Measurements from ENCODE around the gene PRDM16. TPM values are rescaled to one million over a fixed set of nuclear protein-coding genes. Genes with fewer than 3 reads are reported as not detected.

Gene PRDM16
- total RNA-seq, 1 experiment from 2014 or later: not detected

GRCh38 chr1:3356827-3357460, 287.9 kb downstream of the PRDM16 start:
- Mint-ChIP-seq H3K9me3 (ENCODE audit: unreplicated experiment) (no peaks in the 10 kb centered on the region), H3K4me3 (ENCODE audit: unreplicated experiment) (no peak overlapping the region), H3K27me3 (ENCODE audit: insufficient read depth, unreplicated experiment) (peaks cover 10% of the 10 kb centered on the region), H3K4me1 (ENCODE audit: insufficient read depth, unreplicated experiment) (no peaks in the 10 kb centered on the region), H3K36me3 (ENCODE audit: insufficient read depth, unreplicated experiment) (no peaks in the 10 kb centered on the region), H3K27ac (ENCODE audit: low read depth, unreplicated experiment) (no peak overlapping the region)
- no TSS peak for BruUV-seq (replicated peaks)
- TF ChIP-seq, protein P1, sequence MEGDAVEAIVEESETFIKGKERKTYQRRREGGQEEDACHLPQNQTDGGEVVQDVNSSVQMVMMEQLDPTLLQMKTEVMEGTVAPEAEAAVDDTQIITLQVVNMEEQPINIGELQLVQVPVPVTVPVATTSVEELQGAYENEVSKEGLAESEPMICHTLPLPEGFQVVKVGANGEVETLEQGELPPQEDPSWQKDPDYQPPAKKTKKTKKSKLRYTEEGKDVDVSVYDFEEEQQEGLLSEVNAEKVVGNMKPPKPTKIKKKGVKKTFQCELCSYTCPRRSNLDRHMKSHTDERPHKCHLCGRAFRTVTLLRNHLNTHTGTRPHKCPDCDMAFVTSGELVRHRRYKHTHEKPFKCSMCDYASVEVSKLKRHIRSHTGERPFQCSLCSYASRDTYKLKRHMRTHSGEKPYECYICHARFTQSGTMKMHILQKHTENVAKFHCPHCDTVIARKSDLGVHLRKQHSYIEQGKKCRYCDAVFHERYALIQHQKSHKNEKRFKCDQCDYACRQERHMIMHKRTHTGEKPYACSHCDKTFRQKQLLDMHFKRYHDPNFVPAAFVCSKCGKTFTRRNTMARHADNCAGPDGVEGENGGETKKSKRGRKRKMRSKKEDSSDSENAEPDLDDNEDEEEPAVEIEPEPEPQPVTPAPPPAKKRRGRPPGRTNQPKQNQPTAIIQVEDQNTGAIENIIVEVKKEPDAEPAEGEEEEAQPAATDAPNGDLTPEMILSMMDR (IDR thresholded peaks at IDR 0.05; ENCODE audit: unreplicated experiment): no peak
- no peak for DNase-seq (ENCODE audit: unreplicated experiment)
- ChIA-PET POLR2A (no interaction called here), CTCF (no interaction called here)
- intact Hi-C loops (cut with micrococcal nuclease): no loop called here

DNA sequence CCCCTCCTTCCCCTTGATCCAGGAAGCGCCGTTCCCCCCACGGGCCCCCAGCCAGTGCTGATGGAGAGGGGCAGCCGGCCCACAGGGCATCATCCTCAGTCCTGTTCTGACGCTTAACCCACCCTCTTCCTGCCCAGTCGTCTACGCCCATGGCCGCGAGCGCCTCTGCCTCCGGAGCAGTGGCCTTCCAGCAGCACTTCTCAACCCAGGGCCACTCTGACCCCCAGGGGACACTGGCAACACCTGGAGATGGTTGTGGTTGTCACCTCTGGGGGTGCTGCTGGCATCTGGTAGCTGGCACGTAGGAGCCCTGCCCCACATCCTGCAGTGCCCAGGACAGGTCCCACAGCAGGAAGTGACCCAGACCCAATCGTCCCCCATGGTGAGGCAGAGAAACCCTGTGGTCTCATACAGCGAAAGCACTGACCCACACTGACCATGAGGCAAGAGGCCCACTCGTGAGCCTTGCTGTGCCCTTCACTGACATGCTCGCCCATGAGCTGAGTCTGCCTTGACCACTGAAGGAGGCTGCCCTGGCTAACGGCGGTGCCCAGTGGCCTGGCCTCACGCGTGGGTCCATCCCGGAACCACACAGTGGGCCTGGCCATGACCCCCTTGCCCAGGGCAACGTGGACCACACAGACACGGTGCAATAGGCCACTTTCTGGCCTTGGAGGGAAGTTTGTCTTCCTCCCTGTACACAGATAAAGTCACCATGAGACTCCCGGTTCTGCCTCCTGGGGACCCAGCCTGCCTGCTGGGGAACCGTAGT, 288.7 kb downstream of the PRDM16 start:
- H3K9me3 Mint-ChIP-seq (ENCODE audit: unreplicated experiment): no peaks in the 10 kb centered on the region
- H3K27me3 Mint-ChIP-seq (ENCODE audit: insufficient read depth, unreplicated experiment): peaks cover 17% of the 10 kb centered on the region
- no peak for DNase-seq (ENCODE audit: unreplicated experiment)
- no peaks in the 10 kb centered on the region for H3K4me1 Mint-ChIP-seq (ENCODE audit: insufficient read depth, unreplicated experiment)
- TF ChIP-seq, protein P1 (IDR thresholded peaks at IDR 0.05; ENCODE audit: unreplicated experiment): no peak
- CTCF ChIA-PET: no interaction called here
- intact Hi-C loops (cut with micrococcal nuclease): no loop called here
- no peak overlapping the region for H3K4me3 Mint-ChIP-seq (ENCODE audit: unreplicated experiment)
- no TSS peak for BruUV-seq (replicated peaks)
- POLR2A ChIA-PET: no interaction called here
- no peak overlapping the region for H3K27ac Mint-ChIP-seq (ENCODE audit: low read depth, unreplicated experiment)
- H3K36me3 Mint-ChIP-seq (ENCODE audit: insufficient read depth, unreplicated experiment): no peaks in the 10 kb centered on the region

- BruUV-seq (replicated peaks): no TSS peak
- Mint-ChIP-seq H3K9me3 (ENCODE audit: unreplicated experiment) (no peaks in the 10 kb centered on the region), H3K27ac (ENCODE audit: low read depth, unreplicated experiment) (no peak overlapping the region), H3K4me1 (ENCODE audit: insufficient read depth, unreplicated experiment) (no peaks in the 10 kb centered on the region), H3K4me3 (ENCODE audit: unreplicated experiment) (no peak overlapping the region), H3K27me3 (ENCODE audit: insufficient read depth, unreplicated experiment) (peaks cover 25% of the 10 kb centered on the region), H3K36me3 (ENCODE audit: insufficient read depth, unreplicated experiment) (no peaks in the 10 kb centered on the region)
- ChIA-PET CTCF (no interaction called here), POLR2A (no interaction called here)
- TF ChIP-seq, protein P1 (IDR thresholded peaks at IDR 0.05; ENCODE audit: unreplicated experiment): no peak
- DNase-seq (ENCODE audit: unreplicated experiment): no peak
- intact Hi-C loops (cut with micrococcal nuclease): no loop called here
These were observed 290.3 kb downstream of the PRDM16 start for GRCh38 chr1:3359351-3359750.

GRCh38 chr1:3359756-3360440, 290.9 kb downstream of the PRDM16 start:
- Mint-ChIP-seq H3K4me3 (ENCODE audit: unreplicated experiment) (no peak overlapping the region), H3K36me3 (ENCODE audit: insufficient read depth, unreplicated experiment) (no peaks in the 10 kb centered on the region), H3K27me3 (ENCODE audit: insufficient read depth, unreplicated experiment) (peaks cover 25% of the 10 kb centered on the region), H3K4me1 (ENCODE audit: insufficient read depth, unreplicated experiment) (no peaks in the 10 kb centered on the region), H3K9me3 (ENCODE audit: unreplicated experiment) (no peaks in the 10 kb centered on the region), H3K27ac (ENCODE audit: low read depth, unreplicated experiment) (no peak overlapping the region)
- no peak for DNase-seq (ENCODE audit: unreplicated experiment)
- POLR2A ChIA-PET: no interaction called here
- intact Hi-C loops (cut with micrococcal nuclease): no loop called here
- CTCF ChIA-PET: no interaction called here
- TF ChIP-seq, protein P1 (IDR thresholded peaks at IDR 0.05; ENCODE audit: unreplicated experiment): no peak
- no TSS peak for BruUV-seq (replicated peaks)

Data from MCF 10A (cell line).